HCT116 (cell line): ENCODE data around the gene LSM10. TPM values are rescaled to one million over a fixed set of nuclear protein-coding genes. Genes with fewer than 3 reads are reported as not detected.

ENCODE experiments used
- ATAC-seq: fragments of 200-7000 bp; cut with Tn5 transposase; 2 replicates; pipeline ENCODE4 v1.9.1; 2020; ENCODE audit warnings: mild to moderate bottlenecking, moderate library complexity
- BruUV-seq: library from RNA; stranded (reverse); fragments of 400-500 nt; replicated peaks from 2 replicates; lab custom pipeline; 2021; lab: Mats Ljungman, UMichigan
- CTCF ChIA-PET: fragments of 300-600 bp; sonication (Branson Sonifier 250); formaldehyde crosslinking; loops from one replicate; lab custom pipeline; 2021; ENCODE audit warnings: antibody characterized with exemption; lab: Charles Lee
- POLR2A ChIA-PET: fragments of 300-600, 350-600 bp; sonication (Branson Sonifier 250); formaldehyde crosslinking; loops from one replicate; lab custom pipeline; 2021; ENCODE audit warnings: antibody characterized with exemption; lab: Charles Lee
- RAD21 ChIA-PET, 2 experiments: fragments of 300-600 bp; sonication (Branson Sonifier 250); formaldehyde crosslinking; loops; one replicate each; lab custom pipeline; 2023; ENCODE audit warnings: low total read pairs in 2 of 2; ENCODE audit not compliant: uncharacterized antibody in 2 of 2, unreplicated experiment in 2 of 2, low non-redundant PET in 1 of 2; lab: Charles Lee
- DNase-seq: peaks from one replicate; pipeline ENCODE4 v3.0.0-alpha.2; 2010; ENCODE audit warnings: low read depth, low spot score
- H2AFZ ChIP-seq: fragments of 200-600 bp; shearing (Covaris generic), sonication (generic); 2 replicates; pipeline ENCODE4 v1.6.1; 2017; ENCODE audit warnings: low read depth, mixed run types, mixed read lengths, antibody characterized with exemption, low read length; ENCODE audit not compliant: poor library complexity, severe bottlenecking
- H3K27ac ChIP-seq: 2 replicates; pipeline ENCODE4 v1.5.1; 2012; ENCODE audit warnings: low read depth, low read length
- H3K27me3 ChIP-seq: fragments of 200-600 bp; sonication (generic); 2 replicates; pipeline ENCODE4 v1.6.1; 2016; ENCODE audit warnings: mixed run types, low read length, mixed read lengths; ENCODE audit not compliant: insufficient read depth
- H3K36me3 ChIP-seq, 2 experiments: fragments of 200-500 bp in 1 of 2; fragments of 200-600 bp in 1 of 2; sonication (Bioruptor generic) in 1 of 2; sonication (generic) in 1 of 2; 2 replicates each; pipeline versions ENCODE4 v1.5.1 to v1.6.1; 2014 to 2016; ENCODE audit warnings: low read length in 2 of 2, inconsistent platforms in 1 of 2, mixed read lengths in 1 of 2, mixed run types in 1 of 2; ENCODE audit not compliant: insufficient read depth in 2 of 2, control insufficient read depth in 1 of 2
- H3K4me1 ChIP-seq, 2 experiments: fragments of 200-600 bp in 1 of 2; sonication (generic) in 1 of 2; 2 replicates each; pipeline versions ENCODE4 v1.5.1 to v1.6.1; 2012 to 2017; ENCODE audit warnings: low read length in 2 of 2, inconsistent platforms in 1 of 2, mild to moderate bottlenecking in 1 of 2, mixed read lengths in 1 of 2, mixed run types in 1 of 2, moderate library complexity in 1 of 2; ENCODE audit not compliant: insufficient read depth in 2 of 2, control insufficient read depth in 1 of 2
- H3K4me2 ChIP-seq: fragments of 200-600 bp; sonication (generic); 2 replicates; pipeline ENCODE4 v1.6.1; 2017; ENCODE audit warnings: mixed run types, low read length, mixed read lengths
- H3K4me3 ChIP-seq, 2 experiments: fragments of 200-600 bp in 1 of 2; sonication (generic) in 1 of 2; replicated peaks in 1 of 2; 2 replicates each; pipeline ENCODE4 v1.5.1; 2011 to 2016; ENCODE audit warnings: low read length in 2 of 2, control low read depth in 1 of 2, low read depth in 1 of 2, mild to moderate bottlenecking in 1 of 2, mixed read lengths in 1 of 2, mixed run types in 1 of 2
- H3K79me2 ChIP-seq: fragments of 200-600 bp; sonication (generic); 2 replicates; pipeline ENCODE4 v1.6.1; 2017; ENCODE audit warnings: mild to moderate bottlenecking, mixed run types, low read length, moderate library complexity, mixed read lengths; ENCODE audit not compliant: insufficient read depth
- H3K9ac ChIP-seq: fragments of 200-600 bp; sonication (generic); 2 replicates; pipeline ENCODE4 v1.6.1; 2016; ENCODE audit warnings: low read length, mixed read lengths
- H3K9me2 ChIP-seq: fragments of 200-600 bp; sonication (generic), shearing (Covaris generic); 2 replicates; pipeline ENCODE4 v1.6.1; 2017; ENCODE audit warnings: mixed run types, mild to moderate bottlenecking, moderate library complexity; ENCODE audit not compliant: insufficient read depth
- H3K9me3 ChIP-seq, 2 experiments: fragments of 200-500 bp in 1 of 2; fragments of 200-600 bp in 1 of 2; sonication (Bioruptor generic) in 1 of 2; sonication (generic) in 1 of 2; 2 replicates each; pipeline ENCODE4 v1.6.1; 2014 to 2017; ENCODE audit warnings: low read length in 2 of 2, mixed read lengths in 2 of 2, inconsistent platforms in 1 of 2, low read depth in 1 of 2, mild to moderate bottlenecking in 1 of 2, mixed run types in 1 of 2, moderate library complexity in 1 of 2; ENCODE audit not compliant: control insufficient read depth in 1 of 2, insufficient read depth in 1 of 2
- H4K20me1 ChIP-seq: fragments of 200-600 bp; sonication (generic), shearing (Covaris generic); 2 replicates; pipeline ENCODE4 v1.6.1; 2017; ENCODE audit warnings: mixed run types, mild to moderate bottlenecking, moderate library complexity; ENCODE audit not compliant: insufficient read depth
- CEBPB ChIP-seq: IDR thresholded peaks from 2 replicates; pipeline ENCODE4 v1.6.1; 2012; ENCODE audit warnings: low read depth
- EGR1 ChIP-seq: IDR thresholded peaks from 2 replicates; pipeline ENCODE4 v1.6.1; 2012; ENCODE audit warnings: low read depth
- ELF1 ChIP-seq: IDR thresholded peaks from 2 replicates; pipeline ENCODE4 v1.6.1; 2012; ENCODE audit warnings: low read depth, borderline replicate concordance
- EZH2 ChIP-seq: fragments of 200-600 bp; sonication (generic); IDR thresholded peaks from 2 replicates; pipeline ENCODE4 v1.6.1; 2017; ENCODE audit warnings: antibody characterized with exemption, mixed run types
- EZH2phosphoT487 ChIP-seq: fragments of 200-600 bp; IDR thresholded peaks from 2 replicates; pipeline ENCODE4 v1.6.1; 2018; ENCODE audit warnings: antibody characterized with exemption, borderline replicate concordance
- FOSL1 ChIP-seq: IDR thresholded peaks from 2 replicates; pipeline ENCODE4 v1.6.1; 2012; ENCODE audit warnings: low read depth
- JUND ChIP-seq: IDR thresholded peaks from 2 replicates; pipeline ENCODE4 v1.6.1; 2012
- POLR2AphosphoS5 ChIP-seq: IDR thresholded peaks from 2 replicates; pipeline ENCODE4 v1.6.1; 2011; ENCODE audit warnings: mild to moderate bottlenecking, low read depth, low read length, moderate library complexity
- SIN3A ChIP-seq: IDR thresholded peaks from 2 replicates; pipeline ENCODE4 v1.6.1; 2012; ENCODE audit warnings: low read depth
- SP1 ChIP-seq: IDR thresholded peaks from 2 replicates; pipeline ENCODE4 v1.6.1; 2012; ENCODE audit warnings: low read depth
- SRF ChIP-seq: IDR thresholded peaks from 2 replicates; pipeline ENCODE4 v1.6.1; 2012; ENCODE audit warnings: low read depth
- YY1 ChIP-seq: IDR thresholded peaks from 2 replicates; pipeline ENCODE4 v1.6.1; 2011; ENCODE audit warnings: low read length, low read depth, moderate library complexity, mild to moderate bottlenecking; ENCODE audit not compliant: insufficient replicate concordance; ENCODE audit errors: extremely low read depth
- ZFX ChIP-seq: fragments of 450-650 bp; IDR thresholded peaks from 2 replicates; pipeline ENCODE4 v1.6.1; 2017
- intact Hi-C: fragments of 100-400 bp; cut with micrococcal nuclease; formaldehyde crosslinking; loops from 2 replicates; pipeline ENCODE4 v1.10.0; 2022
- total RNA-seq: library from RNA; stranded (reverse); gene quantifications from one replicate; pipeline ENCODE4 v1.2.1, GENCODE V29; 2021; ENCODE audit not compliant: unreplicated experiment
- TF ChIP-seq, protein P1 (sequence below), 3 experiments: fragments of 200-600 bp in 1 of 3; sonication (generic) in 1 of 3; IDR thresholded peaks in 2 of 3; conservative IDR thresholded peaks in 1 of 3; 2 replicates each; pipeline ENCODE4 v1.5.1; 2012 to 2017; ENCODE audit warnings: low read depth in 2 of 3, low read length in 2 of 3, antibody characterized with exemption in 1 of 3, borderline replicate concordance in 1 of 3, control low read depth in 1 of 3, mild to moderate bottlenecking in 1 of 3, mixed read lengths in 1 of 3, mixed run types in 1 of 3, moderate library complexity in 1 of 3; ENCODE audit not compliant: insufficient read depth in 1 of 3
- TF ChIP-seq, protein P2 (sequence below): IDR thresholded peaks from 2 replicates; pipeline ENCODE4 v1.6.1; 2012
- TF ChIP-seq, protein P3 (sequence below): IDR thresholded peaks from 2 replicates; pipeline ENCODE4 v1.6.1; 2012
- TF ChIP-seq, protein P4 (sequence below): IDR thresholded peaks from 2 replicates; pipeline ENCODE4 v1.6.1; 2011; ENCODE audit warnings: mild to moderate bottlenecking, low read length, moderate library complexity; ENCODE audit not compliant: insufficient replicate concordance; ENCODE audit errors: extremely low read depth

LSM10 gene
- total RNA-seq, 1 experiment from 2014 or later = 49.5 TPM

DNA sequence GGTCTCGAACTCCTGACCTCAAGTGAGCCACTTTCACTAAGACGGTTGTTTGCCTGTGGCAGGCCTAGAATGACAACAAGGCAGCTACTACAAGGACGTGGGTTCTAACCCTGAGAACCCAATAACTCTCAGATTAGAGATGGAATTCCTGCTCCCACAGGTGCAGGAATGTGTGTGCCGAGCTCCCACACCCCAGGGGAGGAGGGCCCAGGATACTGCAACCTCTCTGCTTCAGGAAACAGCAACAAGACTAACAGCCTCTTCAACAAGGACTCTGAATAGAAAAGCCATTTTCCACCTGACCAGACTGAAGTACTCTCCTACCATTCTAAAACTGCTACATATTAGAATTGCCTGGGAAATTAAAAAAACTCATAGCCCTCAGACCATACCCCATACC is 4.9 kb downstream of the LSM10 start:
- no peak overlapping the region for H3K9ac ChIP-seq
- H3K4me1 ChIP-seq = peaks cover 15 to 25% of the 10 kb centered on the region in 2 experiments
- ChIA-PET CTCF (no interaction called here), RAD21 (no interaction called here), POLR2A (interaction anchor here (1.7 kb wide), 1 partner anchor 8 kb away, joined by 5 read pairs; no protein-coding TSS in a partner anchor)
- H3K4me2 ChIP-seq = no peak overlapping the region
- H3K27ac ChIP-seq = no peak overlapping the region
- no peaks in the 10 kb centered on the region for H3K27me3 ChIP-seq
- H3K9me3 ChIP-seq = no peaks in the 10 kb centered on the region
- H3K79me2 ChIP-seq = peaks cover 34% of the 10 kb centered on the region
- H3K9me2 ChIP-seq = no peaks in the 10 kb centered on the region
- H3K4me3 ChIP-seq = no peak overlapping the region
- no peak for TF ChIP-seq POLR2AphosphoS5
- TF ChIP-seq, protein P1, sequence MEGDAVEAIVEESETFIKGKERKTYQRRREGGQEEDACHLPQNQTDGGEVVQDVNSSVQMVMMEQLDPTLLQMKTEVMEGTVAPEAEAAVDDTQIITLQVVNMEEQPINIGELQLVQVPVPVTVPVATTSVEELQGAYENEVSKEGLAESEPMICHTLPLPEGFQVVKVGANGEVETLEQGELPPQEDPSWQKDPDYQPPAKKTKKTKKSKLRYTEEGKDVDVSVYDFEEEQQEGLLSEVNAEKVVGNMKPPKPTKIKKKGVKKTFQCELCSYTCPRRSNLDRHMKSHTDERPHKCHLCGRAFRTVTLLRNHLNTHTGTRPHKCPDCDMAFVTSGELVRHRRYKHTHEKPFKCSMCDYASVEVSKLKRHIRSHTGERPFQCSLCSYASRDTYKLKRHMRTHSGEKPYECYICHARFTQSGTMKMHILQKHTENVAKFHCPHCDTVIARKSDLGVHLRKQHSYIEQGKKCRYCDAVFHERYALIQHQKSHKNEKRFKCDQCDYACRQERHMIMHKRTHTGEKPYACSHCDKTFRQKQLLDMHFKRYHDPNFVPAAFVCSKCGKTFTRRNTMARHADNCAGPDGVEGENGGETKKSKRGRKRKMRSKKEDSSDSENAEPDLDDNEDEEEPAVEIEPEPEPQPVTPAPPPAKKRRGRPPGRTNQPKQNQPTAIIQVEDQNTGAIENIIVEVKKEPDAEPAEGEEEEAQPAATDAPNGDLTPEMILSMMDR (IDR thresholded peaks at IDR 0.05 in 2 of 3, conservative IDR thresholded peaks at IDR 0.05 in 1 of 3; ENCODE audit: borderline replicate concordance in 1 of 3, insufficient read depth in 1 of 3, low read depth in 2 of 3, low read length in 2 of 3) = no peak
- TF ChIP-seq, protein P2, sequence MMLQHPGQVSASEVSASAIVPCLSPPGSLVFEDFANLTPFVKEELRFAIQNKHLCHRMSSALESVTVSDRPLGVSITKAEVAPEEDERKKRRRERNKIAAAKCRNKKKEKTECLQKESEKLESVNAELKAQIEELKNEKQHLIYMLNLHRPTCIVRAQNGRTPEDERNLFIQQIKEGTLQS = no peak
- TF ChIP-seq EGR1 = no peak
- TF ChIP-seq JUND = no peak
- TF ChIP-seq ZFX = no peak
- TF ChIP-seq, protein P3, sequence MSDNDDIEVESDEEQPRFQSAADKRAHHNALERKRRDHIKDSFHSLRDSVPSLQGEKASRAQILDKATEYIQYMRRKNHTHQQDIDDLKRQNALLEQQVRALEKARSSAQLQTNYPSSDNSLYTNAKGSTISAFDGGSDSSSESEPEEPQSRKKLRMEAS = no peak
- BruUV-seq = no TSS peak
- no peak for ATAC-seq
- no peak for DNase-seq
- H3K36me3 ChIP-seq = peaks cover 14 to 28% of the 10 kb centered on the region in 2 experiments; a peak in 3 of 4 replicates
- intact Hi-C loops = no loop called here
- H4K20me1 ChIP-seq = no peaks in the 10 kb centered on the region
- H2AFZ ChIP-seq = no peak overlapping the region

DNA sequence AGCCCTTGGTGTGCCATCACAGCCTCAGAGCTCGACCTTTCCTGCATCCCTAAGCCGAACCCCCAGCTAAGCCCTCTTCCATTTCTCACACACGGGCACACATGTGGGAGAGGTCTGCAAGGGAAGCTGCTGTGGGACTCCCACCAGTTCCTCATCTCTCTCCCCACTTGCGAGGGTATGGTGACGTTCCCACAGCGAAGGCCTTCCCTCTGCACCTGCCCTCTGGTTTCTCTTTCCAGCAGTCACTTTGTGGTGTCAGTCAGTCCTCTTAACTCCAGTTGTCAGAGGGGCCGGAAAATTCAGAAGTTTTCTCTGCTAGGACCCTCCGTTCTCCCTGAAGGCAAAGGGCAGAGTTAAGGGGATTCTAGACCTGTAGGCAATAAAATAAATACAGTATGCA is 6.4 kb downstream of the LSM10 start:
- Histone ChIP-seq H3K9me3 (no peaks in the 10 kb centered on the region), H3K9me2 (no peaks in the 10 kb centered on the region), H3K36me3 (peaks cover 14 to 28% of the 10 kb centered on the region in 2 experiments; a peak in 3 of 4 replicates), H3K9ac (no peak overlapping the region), H3K4me1 (peaks cover 23 to 35% of the 10 kb centered on the region in 2 experiments), H3K79me2 (peaks cover 21% of the 10 kb centered on the region), H3K4me3 (no peak overlapping the region), H3K27me3 (no peaks in the 10 kb centered on the region), H3K27ac (no peak overlapping the region), H3K4me2 (no peak overlapping the region), H2AFZ (no peak overlapping the region), H4K20me1 (no peaks in the 10 kb centered on the region)
- ATAC-seq = no peak
- intact Hi-C loops = no loop called here
- TF ChIP-seq EZH2phosphoT487 (no peak), ELF1 (no peak), SIN3A (no peak), SRF (no peak), YY1 (no peak), SP1 (no peak), CEBPB (no peak), POLR2AphosphoS5 (no peak), FOSL1 (no peak), EZH2 (no peak)
- TF ChIP-seq, protein P4, sequence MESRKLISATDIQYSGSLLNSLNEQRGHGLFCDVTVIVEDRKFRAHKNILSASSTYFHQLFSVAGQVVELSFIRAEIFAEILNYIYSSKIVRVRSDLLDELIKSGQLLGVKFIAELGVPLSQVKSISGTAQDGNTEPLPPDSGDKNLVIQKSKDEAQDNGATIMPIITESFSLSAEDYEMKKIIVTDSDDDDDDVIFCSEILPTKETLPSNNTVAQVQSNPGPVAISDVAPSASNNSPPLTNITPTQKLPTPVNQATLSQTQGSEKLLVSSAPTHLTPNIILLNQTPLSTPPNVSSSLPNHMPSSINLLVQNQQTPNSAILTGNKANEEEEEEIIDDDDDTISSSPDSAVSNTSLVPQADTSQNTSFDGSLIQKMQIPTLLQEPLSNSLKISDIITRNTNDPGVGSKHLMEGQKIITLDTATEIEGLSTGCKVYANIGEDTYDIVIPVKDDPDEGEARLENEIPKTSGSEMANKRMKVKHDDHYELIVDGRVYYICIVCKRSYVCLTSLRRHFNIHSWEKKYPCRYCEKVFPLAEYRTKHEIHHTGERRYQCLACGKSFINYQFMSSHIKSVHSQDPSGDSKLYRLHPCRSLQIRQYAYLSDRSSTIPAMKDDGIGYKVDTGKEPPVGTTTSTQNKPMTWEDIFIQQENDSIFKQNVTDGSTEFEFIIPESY = no peak
- TF ChIP-seq, protein P3 = no peak
- ChIA-PET CTCF (no interaction called here), RAD21 (no interaction called here), POLR2A (interaction anchor here (1.2 to 1.7 kb wide), 2 partner anchors 10 kb away, joined by 4 to 5 read pairs; no protein-coding TSS in a partner anchor)
- no TSS peak for BruUV-seq
- no peak for DNase-seq
